Measurements from ENCODE around the gene PPP2R3B.

The PPP2R3B gene

GRCh38 chrX:335758-336155 lies 51.0 kb downstream of the PPP2R3B start:
- H3K9me3 ChIP-seq (ENCODE audit: severe bottlenecking) = no peaks in the 10 kb centered on the region
- H3K27me3 ChIP-seq (ENCODE audit: insufficient read depth, poor library complexity, severe bottlenecking) = peaks cover 10% of the 10 kb centered on the region
- peaks cover 19% of the 10 kb centered on the region for H3K36me3 ChIP-seq (ENCODE audit: low read depth)
- no peaks in the 10 kb centered on the region for H3K4me1 ChIP-seq (ENCODE audit: insufficient read depth, poor library complexity, severe bottlenecking)
- TF ChIP-seq, protein P1, sequence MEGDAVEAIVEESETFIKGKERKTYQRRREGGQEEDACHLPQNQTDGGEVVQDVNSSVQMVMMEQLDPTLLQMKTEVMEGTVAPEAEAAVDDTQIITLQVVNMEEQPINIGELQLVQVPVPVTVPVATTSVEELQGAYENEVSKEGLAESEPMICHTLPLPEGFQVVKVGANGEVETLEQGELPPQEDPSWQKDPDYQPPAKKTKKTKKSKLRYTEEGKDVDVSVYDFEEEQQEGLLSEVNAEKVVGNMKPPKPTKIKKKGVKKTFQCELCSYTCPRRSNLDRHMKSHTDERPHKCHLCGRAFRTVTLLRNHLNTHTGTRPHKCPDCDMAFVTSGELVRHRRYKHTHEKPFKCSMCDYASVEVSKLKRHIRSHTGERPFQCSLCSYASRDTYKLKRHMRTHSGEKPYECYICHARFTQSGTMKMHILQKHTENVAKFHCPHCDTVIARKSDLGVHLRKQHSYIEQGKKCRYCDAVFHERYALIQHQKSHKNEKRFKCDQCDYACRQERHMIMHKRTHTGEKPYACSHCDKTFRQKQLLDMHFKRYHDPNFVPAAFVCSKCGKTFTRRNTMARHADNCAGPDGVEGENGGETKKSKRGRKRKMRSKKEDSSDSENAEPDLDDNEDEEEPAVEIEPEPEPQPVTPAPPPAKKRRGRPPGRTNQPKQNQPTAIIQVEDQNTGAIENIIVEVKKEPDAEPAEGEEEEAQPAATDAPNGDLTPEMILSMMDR (IDR thresholded peaks at IDR 0.05; ENCODE audit: poor library complexity, severe bottlenecking) = no peak
- H3K4me3 ChIP-seq (ENCODE audit: severe bottlenecking) = no peak overlapping the region
- ATAC-seq (ENCODE audit: low read depth) (no peak), DNase-seq (ENCODE audit: low spot score) (peak; percentile 49)
- no peak overlapping the region for H3K27ac ChIP-seq (ENCODE audit: poor library complexity, severe bottlenecking)

GRCh38 chrX:334971-335757 lies 51.5 kb downstream of the PPP2R3B start:
- Histone ChIP-seq H3K4me1 (ENCODE audit: insufficient read depth, poor library complexity, severe bottlenecking) (no peaks in the 10 kb centered on the region), H3K27ac (ENCODE audit: poor library complexity, severe bottlenecking) (no peak overlapping the region), H3K9me3 (ENCODE audit: severe bottlenecking) (no peaks in the 10 kb centered on the region), H3K36me3 (ENCODE audit: low read depth) (peaks cover 19% of the 10 kb centered on the region), H3K4me3 (ENCODE audit: severe bottlenecking) (no peak overlapping the region), H3K27me3 (ENCODE audit: insufficient read depth, poor library complexity, severe bottlenecking) (peaks cover 16% of the 10 kb centered on the region)
- DNase-seq (ENCODE audit: low spot score) (peak; percentile 75), ATAC-seq (ENCODE audit: low read depth) (no peak)
- TF ChIP-seq, protein P1 (IDR thresholded peaks at IDR 0.05; ENCODE audit: poor library complexity, severe bottlenecking) = no peak

GRCh38 chrX:334331-334891 lies 52.3 kb downstream of the PPP2R3B start:
- Histone ChIP-seq H3K36me3 (ENCODE audit: low read depth) (peaks cover 19% of the 10 kb centered on the region), H3K4me3 (ENCODE audit: severe bottlenecking) (no peak overlapping the region), H3K27ac (ENCODE audit: poor library complexity, severe bottlenecking) (no peak overlapping the region), H3K27me3 (ENCODE audit: insufficient read depth, poor library complexity, severe bottlenecking) (peaks cover 18% of the 10 kb centered on the region), H3K9me3 (ENCODE audit: severe bottlenecking) (no peaks in the 10 kb centered on the region), H3K4me1 (ENCODE audit: insufficient read depth, poor library complexity, severe bottlenecking) (no peaks in the 10 kb centered on the region)
- DNase-seq (ENCODE audit: low spot score) (peak; percentile 79), ATAC-seq (ENCODE audit: low read depth) (no peak)
- TF ChIP-seq, protein P1 (IDR thresholded peaks at IDR 0.05; ENCODE audit: poor library complexity, severe bottlenecking) = no peak

- DNase-seq (ENCODE audit: low spot score) (peak; percentile 59), ATAC-seq (ENCODE audit: low read depth) (no peak)
- Histone ChIP-seq H3K4me1 (ENCODE audit: insufficient read depth, poor library complexity, severe bottlenecking) (no peaks in the 10 kb centered on the region), H3K27me3 (ENCODE audit: insufficient read depth, poor library complexity, severe bottlenecking) (peaks cover 18% of the 10 kb centered on the region), H3K36me3 (ENCODE audit: low read depth) (peaks cover 16% of the 10 kb centered on the region), H3K27ac (ENCODE audit: poor library complexity, severe bottlenecking) (no peak overlapping the region), H3K4me3 (ENCODE audit: severe bottlenecking) (no peak overlapping the region), H3K9me3 (ENCODE audit: severe bottlenecking) (no peaks in the 10 kb centered on the region)
- TF ChIP-seq, protein P1 (IDR thresholded peaks at IDR 0.05; ENCODE audit: poor library complexity, severe bottlenecking) = no peak
Measured at GRCh38 chrX:333611-334311, 52.9 kb downstream of the PPP2R3B start.
